Calu3 (cell line): ENCODE results near the gene JAG1. TPM values are rescaled to one million over a fixed set of nuclear protein-coding genes. Genes with fewer than 3 reads are reported as not detected.

ENCODE experiments used
- BruUV-seq: library from RNA; stranded (reverse); fragments of 400-500 nt; replicated peaks from 2 replicates; lab custom pipeline; 2021; lab: Mats Ljungman, UMichigan
- CTCF ChIA-PET: fragments of 300-600 bp; sonication (Branson Sonifier 250); formaldehyde crosslinking; loops from one replicate; lab custom pipeline; 2022; ENCODE audit warnings: antibody characterized with exemption; lab: Charles Lee
- DNase-seq: peaks from one replicate; pipeline ENCODE4 v3.0.0; 2022
- H3K27ac Mint-ChIP-seq: one replicate; pipeline ENCODE4 v1.8.0; 2022; ENCODE audit warnings: mixed read lengths; ENCODE audit not compliant: unreplicated experiment
- H3K27me3 Mint-ChIP-seq: one replicate; pipeline ENCODE4 v1.8.0; 2022; ENCODE audit warnings: mixed read lengths; ENCODE audit not compliant: unreplicated experiment
- H3K36me3 Mint-ChIP-seq: one replicate; pipeline ENCODE4 v1.8.0; 2022; ENCODE audit warnings: mild to moderate bottlenecking, moderate library complexity, mixed read lengths; ENCODE audit not compliant: insufficient read depth, unreplicated experiment
- H3K4me1 Mint-ChIP-seq: one replicate; pipeline ENCODE4 v1.8.0; 2022; ENCODE audit warnings: mild to moderate bottlenecking, low read depth, mixed read lengths; ENCODE audit not compliant: unreplicated experiment
- H3K4me3 Mint-ChIP-seq: one replicate; pipeline ENCODE4 v1.8.0; 2022; ENCODE audit warnings: mild to moderate bottlenecking, low read depth, moderate library complexity, mixed read lengths; ENCODE audit not compliant: unreplicated experiment
- H3K9me3 Mint-ChIP-seq: one replicate; pipeline ENCODE4 v1.8.0; 2022; ENCODE audit warnings: low read depth, mixed read lengths; ENCODE audit not compliant: unreplicated experiment
- CTCF ChIP-seq: fragments of 200-600 bp; IDR thresholded peaks from one replicate; pipeline ENCODE4 v1.8.0; 2022; ENCODE audit warnings: antibody characterized with exemption; ENCODE audit not compliant: unreplicated experiment
- intact Hi-C: fragments of 100-400 bp; cut with micrococcal nuclease; formaldehyde crosslinking; loops from one replicate; pipeline ENCODE4 v1.10.0; 2022; ENCODE audit not compliant: unreplicated experiment
- total RNA-seq: library from RNA; stranded (reverse); gene quantifications from 2 replicates; pipeline ENCODE4 v1.2.3, GENCODE V29; 2022

The JAG1 gene
- total RNA-seq, 1 experiment from 2014 or later, result 245 TPM

DNA sequence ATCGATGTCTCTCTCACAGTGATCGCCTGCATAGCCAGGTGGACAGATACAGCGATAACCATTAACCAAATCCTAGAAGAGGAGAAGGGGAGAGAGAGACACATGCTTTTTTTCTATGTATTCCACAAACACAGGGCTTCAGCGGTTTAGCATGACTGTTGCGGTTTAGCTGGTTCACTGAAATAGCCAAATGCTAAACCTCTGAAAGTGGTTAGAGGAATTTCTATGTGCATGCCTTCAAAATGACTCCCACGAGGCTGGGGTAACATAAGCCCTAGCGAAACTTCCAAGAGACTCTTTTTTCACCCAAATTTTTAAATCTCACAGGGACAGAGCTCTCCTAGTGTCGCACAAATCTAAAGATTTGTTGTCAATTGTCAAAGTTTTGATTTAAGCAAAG, 25.1 kb downstream of the JAG1 start:
- H3K36me3 Mint-ChIP-seq, result peaks cover 94% of the 10 kb centered on the region
- no peaks in the 10 kb centered on the region for H3K27me3 Mint-ChIP-seq
- peaks cover 8% of the 10 kb centered on the region for H3K4me1 Mint-ChIP-seq
- H3K4me3 Mint-ChIP-seq, result no peak overlapping the region
- BruUV-seq, result no TSS peak
- peak overlapping the region; percentile 18 for H3K27ac Mint-ChIP-seq
- H3K9me3 Mint-ChIP-seq, result no peaks in the 10 kb centered on the region
- intact Hi-C loops, result no loop called here
- DNase-seq, result no peak
- no peak for TF ChIP-seq CTCF
- CTCF ChIA-PET, result no interaction called here

DNA sequence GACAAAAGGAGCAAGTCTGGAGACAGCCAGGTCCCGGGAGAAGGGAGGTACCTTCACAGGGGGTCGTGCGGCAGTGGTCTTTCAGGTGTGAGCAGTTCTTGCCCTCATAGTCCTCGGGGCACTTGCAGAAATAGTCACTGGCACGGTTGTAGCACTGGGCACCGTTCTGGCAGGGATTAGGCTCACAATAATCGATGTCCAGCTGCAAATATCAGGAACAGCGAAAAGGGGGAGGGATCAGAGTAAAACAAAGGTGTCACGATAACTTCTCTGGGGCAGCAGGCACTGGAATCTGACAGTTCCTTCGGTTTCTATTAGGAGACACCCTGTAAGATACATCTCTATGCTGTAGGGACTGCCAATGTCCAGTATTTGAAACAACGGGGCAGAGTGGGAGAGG, 25.9 kb downstream of the JAG1 start:
- CTCF ChIA-PET, result no interaction called here
- TF ChIP-seq CTCF, result no peak
- Mint-ChIP-seq H3K27ac (peak overlapping the region; percentile 18), H3K9me3 (no peaks in the 10 kb centered on the region), H3K36me3 (peaks cover 95% of the 10 kb centered on the region), H3K27me3 (no peaks in the 10 kb centered on the region), H3K4me1 (peaks cover 8% of the 10 kb centered on the region), H3K4me3 (no peak overlapping the region)
- intact Hi-C loops, result no loop called here
- no peak for DNase-seq
- no TSS peak for BruUV-seq

DNA sequence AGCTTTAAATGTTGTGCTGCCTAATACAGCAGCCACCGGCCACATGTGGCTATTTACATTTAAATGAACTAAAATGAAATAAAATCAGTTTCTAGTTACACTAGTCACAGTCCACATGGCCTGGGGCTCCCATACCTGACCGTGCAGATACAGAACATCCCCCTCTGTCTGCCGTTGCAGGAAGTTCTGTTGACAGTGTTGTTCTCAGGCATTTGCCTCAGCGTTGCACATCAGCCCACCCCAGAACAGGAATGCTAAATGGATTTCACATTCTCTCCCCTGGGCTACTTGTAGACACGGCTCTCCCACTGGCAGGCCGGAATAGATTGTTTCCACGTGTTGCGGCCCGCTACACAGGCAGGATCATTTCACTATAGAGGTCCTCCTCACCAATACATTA, 26.3 kb downstream of the JAG1 start:
- no peak for TF ChIP-seq CTCF
- BruUV-seq, result no TSS peak
- H3K27me3 Mint-ChIP-seq, result no peaks in the 10 kb centered on the region
- H3K4me3 Mint-ChIP-seq, result no peak overlapping the region
- intact Hi-C loops, result no loop called here
- peaks cover 93% of the 10 kb centered on the region for H3K36me3 Mint-ChIP-seq
- peaks cover 8% of the 10 kb centered on the region for H3K4me1 Mint-ChIP-seq
- peak overlapping the region; percentile 18 for H3K27ac Mint-ChIP-seq
- no peak for DNase-seq
- no peaks in the 10 kb centered on the region for H3K9me3 Mint-ChIP-seq
- CTCF ChIA-PET, result no interaction called here

- no peak for DNase-seq
- Mint-ChIP-seq H3K36me3 (peaks cover 90% of the 10 kb centered on the region), H3K4me3 (no peak overlapping the region), H3K27ac (peak overlapping the region; percentile 18), H3K4me1 (peaks cover 8% of the 10 kb centered on the region), H3K27me3 (no peaks in the 10 kb centered on the region), H3K9me3 (no peaks in the 10 kb centered on the region)
- no TSS peak for BruUV-seq
- intact Hi-C loops, result no loop called here
- no peak for TF ChIP-seq CTCF
- CTCF ChIA-PET, result no interaction called here
These were observed 26.8 kb downstream of the JAG1 start for GRCh38 chr20:10646886-10647420.
